HG03571 (cell line): ENCODE data around the gene MAP3K12.
"Not testable (repeated sequence)": the region's sequence is repeated elsewhere in the genome, so short reads cannot be mapped to it uniquely, and the experiment has no call there.

Experiments used
- ATAC-seq: cut with Tn5 transposase; IDR thresholded peaks from one replicate; pipeline ENCODE4 v1.9.1; 2021; ENCODE audit not compliant: unreplicated experiment

MAP3K12 gene

GRCh38 chr12:53444593-53445325, 54.5 kb downstream of the MAP3K12 start:
- not testable (repeated sequence) for ATAC-seq

GRCh38 chr12:53443955-53444354, 55.3 kb downstream of the MAP3K12 start:
- no peak for ATAC-seq

- peak; percentile 98 for ATAC-seq
Observed at GRCh38 chr12:53441040-53441833, 58.0 kb downstream of the MAP3K12 start, which contains the start of gene PRR13. PRR13 (plus strand) TSS chr12:53441734; CDS start chr12:53442715, 981 bp downstream.

GRCh38 chr12:53439582-53439981, 59.7 kb downstream of the MAP3K12 start:
- ATAC-seq: not testable (repeated sequence)

GRCh38 chr12:53435326-53435725, 63.9 kb downstream of the MAP3K12 start:
- ATAC-seq: not testable (repeated sequence)

GRCh38 chr12:53431187-53431586, 68.1 kb downstream of the MAP3K12 start:
- no peak for ATAC-seq

GRCh38 chr12:53430116-53430515, 69.1 kb downstream of the MAP3K12 start:
- ATAC-seq: no peak
